ENCODE results near the gene SMG7.

GRCh38 chr1:183461350-183461749 lies 10.9 kb upstream of the SMG7 start:
- TF ChIP-seq, protein P1, sequence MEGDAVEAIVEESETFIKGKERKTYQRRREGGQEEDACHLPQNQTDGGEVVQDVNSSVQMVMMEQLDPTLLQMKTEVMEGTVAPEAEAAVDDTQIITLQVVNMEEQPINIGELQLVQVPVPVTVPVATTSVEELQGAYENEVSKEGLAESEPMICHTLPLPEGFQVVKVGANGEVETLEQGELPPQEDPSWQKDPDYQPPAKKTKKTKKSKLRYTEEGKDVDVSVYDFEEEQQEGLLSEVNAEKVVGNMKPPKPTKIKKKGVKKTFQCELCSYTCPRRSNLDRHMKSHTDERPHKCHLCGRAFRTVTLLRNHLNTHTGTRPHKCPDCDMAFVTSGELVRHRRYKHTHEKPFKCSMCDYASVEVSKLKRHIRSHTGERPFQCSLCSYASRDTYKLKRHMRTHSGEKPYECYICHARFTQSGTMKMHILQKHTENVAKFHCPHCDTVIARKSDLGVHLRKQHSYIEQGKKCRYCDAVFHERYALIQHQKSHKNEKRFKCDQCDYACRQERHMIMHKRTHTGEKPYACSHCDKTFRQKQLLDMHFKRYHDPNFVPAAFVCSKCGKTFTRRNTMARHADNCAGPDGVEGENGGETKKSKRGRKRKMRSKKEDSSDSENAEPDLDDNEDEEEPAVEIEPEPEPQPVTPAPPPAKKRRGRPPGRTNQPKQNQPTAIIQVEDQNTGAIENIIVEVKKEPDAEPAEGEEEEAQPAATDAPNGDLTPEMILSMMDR (IDR thresholded peaks at IDR 0.05): no peak
- TF ChIP-seq POLR2A (IDR thresholded peaks at IDR 0.05): no peak
